HG02884 (cell line): ENCODE results near the gene GPR108.
A peak's percentile ranks its signal among the peaks of the same experiment; 100 is the strongest.
"Not testable (repeated sequence)": the region's sequence is repeated elsewhere in the genome, so short reads cannot be mapped to it uniquely, and the experiment has no call there.

ENCODE experiments used
- ATAC-seq: cut with Tn5 transposase; IDR thresholded peaks from one replicate; pipeline ENCODE4 v1.9.1; 2021; ENCODE audit warnings: mild to moderate bottlenecking, moderate library complexity; ENCODE audit not compliant: unreplicated experiment

GPR108 gene

DNA sequence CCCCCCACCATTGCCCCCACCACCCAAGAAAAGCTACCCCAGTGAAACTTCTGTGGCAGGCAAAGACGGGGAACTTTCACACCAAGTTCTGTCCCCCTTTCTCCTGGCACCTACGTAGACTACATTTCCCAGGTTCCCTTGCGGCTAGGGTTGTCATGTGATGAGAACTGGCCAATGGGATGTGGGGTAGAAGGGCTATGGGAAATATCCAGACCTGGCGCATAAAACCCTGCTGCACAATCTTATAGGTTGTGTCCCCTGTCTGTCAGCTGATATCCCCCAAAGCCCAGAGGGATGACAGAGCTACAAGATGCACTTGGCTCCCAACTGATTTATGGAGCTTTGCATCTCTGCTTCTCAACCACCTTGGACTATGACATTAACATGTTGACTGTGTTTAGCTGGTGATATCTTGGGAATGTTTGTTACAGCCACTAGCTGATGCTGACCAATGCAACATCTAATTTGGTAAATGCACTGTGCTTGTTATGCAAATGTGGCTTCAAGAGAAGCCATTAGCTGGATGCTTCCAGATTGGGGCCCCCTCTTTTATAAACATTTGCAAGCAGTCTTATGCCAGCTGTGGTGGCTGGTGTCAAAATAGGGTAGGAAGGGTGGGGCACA is 23.8 kb upstream of the GPR108 start:
- no peak for ATAC-seq

DNA sequence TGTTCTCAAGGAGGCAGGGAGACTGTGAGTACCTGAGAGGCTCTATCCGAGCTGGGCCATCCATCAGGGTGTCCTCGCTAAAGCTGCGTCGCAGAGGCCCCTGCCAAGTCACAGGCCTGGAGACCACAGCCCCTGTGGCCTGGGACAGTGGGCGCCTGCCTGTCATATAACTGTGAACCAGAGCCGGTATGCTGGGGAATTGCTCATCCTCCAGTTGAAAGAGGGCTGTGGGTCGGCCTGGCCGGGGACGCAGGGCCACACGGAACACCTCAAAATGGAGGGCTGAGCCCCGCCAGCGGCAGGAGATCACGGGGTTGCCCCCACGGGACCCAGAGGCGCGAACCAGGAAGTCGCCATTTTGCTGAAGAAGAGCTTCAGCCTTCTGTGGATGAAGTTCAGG is 23.2 kb upstream of the GPR108 start:
- ATAC-seq: no peak

DNA sequence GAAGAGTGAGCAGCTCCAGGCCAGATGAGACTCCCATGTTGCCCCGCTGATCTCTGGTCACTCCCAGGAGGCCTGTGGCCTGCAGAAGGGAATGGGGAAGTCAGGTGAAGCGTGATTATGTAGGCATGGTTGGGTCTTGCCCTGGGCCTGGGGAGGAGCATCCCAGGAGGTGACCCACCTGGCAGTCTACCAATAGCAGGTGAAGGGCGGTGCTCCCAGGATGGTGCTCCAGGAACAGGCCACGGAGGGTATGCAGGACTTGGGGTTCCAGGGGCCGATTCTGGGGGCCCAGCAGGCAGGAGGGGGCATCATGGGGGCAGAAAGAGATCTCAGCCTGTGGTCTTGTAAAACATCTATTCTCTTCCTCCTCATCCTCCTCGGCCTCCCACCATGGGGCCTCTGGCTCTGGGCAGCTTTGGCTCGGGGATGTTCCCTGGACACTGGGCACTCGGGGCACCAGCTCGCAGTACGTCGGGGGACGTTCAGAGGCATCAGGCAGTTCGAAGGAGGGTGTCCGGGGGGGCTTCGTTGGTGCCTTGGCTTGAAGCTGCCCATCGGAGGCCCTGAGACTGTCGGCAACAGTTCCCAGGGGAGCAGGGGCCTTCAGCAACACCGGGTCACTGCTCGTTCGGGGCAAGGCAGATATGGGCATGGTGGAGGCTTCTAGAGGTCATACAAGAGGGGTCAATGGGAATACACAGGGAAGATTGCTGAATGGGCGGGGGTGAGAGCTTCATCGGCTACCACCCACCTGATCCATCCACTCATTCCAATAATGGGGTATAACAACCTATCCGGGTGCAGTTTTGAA is 17.5 kb upstream of the GPR108 start:
- no peak for ATAC-seq

DNA sequence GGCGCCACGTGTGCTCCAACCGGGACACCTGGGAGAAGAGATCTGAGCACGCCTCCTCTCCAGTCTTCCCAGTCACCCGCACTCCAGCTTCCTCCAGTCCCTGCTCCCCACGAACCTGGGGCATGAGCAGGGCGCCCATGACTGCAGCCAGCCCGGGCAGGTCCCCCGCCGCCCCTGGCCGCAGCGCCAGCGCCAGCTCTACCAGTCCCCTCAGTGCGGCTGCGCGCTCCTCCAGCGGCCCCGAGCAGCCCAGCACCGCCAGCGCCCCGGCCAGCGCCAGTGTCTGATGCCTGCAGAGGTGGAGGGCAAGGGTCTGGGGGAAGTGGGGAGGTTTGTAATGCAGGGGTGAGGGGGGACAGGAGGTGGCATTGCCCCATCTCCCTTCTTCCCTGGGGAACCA is 16.8 kb upstream of the GPR108 start:
- no peak for ATAC-seq

DNA sequence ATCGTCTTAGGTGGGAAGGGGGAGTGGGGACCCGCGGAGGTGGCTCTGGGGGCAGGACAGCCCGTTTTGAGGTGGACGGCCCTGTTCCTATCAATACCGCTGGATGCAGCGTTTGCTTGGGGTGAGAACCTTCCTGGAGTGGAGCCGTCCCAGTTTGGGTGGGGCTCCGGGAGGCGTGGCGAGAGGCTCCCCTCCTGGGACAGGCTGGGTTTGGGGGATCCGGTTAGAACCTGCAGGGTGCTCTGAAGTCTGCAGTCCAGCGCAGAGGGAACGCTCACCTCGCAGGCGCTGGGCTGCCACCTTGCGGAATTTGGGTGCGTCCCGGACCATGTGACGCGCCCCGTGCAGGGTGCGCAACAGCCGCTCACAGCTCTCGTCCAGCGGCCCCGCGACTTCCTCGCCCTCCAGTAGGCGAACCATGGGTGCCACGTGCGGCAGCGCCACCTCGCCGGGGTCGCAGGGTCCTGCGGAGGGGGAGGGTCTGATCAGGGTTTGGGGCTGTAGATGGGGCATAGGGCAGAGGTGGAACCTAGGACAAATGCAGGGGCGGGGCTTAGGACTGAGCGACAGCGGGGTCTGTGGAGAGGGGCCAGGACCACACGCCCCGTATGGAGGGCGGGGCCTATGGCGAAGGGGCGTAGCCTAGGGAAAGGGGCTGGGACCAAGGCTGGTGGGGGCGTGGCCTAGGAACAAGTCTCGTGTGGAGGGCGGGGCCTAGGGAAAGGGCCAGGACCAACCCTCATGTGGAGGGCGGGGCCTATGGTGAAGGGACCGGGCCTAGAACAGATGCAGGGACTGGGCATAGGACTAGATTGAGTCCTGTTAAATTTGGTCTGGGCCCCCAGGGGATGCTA is 16.0 kb upstream of the GPR108 start:
- ATAC-seq: peak; percentile 65

DNA sequence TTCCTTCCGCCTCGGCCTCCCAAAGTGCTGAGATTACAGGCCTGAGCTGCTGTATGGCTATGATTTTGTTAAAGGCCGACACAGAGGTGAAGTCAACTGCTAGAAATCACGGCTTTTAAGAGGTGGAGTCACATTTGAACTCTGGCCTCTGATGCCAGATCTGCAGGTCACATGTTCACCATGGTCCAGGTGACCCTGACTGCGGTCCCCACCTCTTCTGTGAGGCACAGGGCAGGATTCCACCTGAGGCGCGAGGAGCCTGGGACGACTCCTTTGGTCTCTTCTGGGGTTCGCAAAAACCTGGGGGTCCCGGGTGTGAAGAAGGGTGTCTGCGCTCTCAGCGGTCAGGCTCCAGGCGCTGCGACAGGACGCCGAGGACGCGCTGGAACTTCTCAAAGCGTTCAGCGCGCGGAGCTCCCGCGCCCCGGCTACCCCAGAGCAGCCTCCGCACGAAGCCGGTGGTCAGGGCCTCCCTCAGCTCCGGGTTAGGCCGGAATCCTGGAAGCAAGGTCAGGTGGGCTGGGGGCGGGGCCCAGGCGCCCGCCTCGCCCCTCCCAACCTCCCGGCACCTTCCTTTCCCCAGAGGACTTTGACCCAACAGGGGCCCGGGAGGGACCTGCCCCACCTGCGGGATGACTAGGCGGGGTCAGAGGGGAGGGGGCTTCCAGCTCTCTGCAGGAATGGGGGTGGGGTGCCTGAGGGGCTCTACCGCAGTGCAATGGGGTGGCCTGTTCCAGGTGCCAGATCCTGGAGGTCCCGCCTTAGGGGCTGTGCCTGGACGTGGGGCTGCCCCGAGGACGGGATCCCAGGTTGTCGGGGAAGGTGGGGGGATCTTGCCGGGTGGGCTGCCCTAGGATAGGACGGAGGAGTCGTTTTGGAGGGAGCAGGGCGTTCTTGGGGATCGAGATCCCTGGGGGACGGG is 15.1 kb upstream of the GPR108 start:
- ATAC-seq: no peak

DNA sequence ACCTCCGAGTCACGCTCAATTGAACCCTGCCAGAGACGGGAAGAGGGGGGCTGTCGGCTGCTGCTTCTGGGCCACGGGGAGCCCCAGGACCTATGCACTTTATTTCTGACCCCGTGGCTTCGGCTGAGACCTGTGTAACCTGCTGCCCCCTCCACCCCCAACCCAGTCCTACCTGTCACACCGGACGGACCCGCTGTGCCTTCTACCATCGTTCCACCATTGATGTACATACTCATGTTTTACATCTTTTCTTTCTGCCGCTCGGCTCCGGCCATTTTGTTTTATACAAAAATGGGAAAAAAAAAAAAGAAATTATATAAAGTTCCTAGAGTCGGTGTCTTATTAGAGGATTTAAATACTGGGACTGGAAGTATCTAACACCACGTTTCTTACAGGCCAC is 13.8 kb upstream of the GPR108 start:
- ATAC-seq: no peak

DNA sequence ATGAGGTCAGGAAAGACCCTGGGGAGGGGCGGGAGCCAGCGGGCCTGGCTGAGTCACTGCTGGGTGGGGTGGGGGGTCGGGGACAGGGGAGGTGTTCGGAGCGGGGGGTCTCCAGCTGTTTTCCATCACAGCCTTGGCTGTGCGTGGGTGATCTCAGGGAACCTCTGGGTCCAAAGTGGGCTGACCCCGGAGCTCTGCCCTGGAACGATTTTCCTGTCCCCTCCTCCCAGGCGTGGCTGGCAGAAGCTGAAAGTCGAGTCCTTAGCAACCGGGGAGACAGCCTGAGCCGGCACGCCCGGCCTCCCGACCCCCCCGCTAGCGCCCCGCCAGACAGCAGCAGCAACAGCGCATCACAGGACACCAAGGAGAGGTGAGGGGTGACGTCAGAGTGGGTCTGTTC is 12.7 kb upstream of the GPR108 start:
- no peak for ATAC-seq

DNA sequence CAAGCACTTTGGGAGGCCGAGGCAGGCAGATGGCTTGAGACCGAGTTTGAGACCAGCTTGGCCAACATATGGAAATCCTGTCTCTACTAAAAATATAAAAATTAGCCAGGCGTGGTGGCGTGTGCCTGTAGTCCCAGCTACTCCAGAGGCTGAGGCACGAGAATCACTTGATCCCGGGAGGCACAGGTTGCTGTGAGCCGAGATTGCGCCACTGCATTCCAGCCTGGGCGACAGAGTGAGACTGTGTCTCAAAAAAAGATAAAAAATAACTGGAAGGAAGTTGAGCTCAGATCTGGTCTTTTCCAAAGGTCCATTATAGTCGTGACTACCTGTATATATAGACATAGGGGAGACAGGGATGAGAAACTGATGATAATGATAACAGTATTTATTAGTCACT is 11.2 kb upstream of the GPR108 start:
- not testable (repeated sequence) for ATAC-seq

DNA sequence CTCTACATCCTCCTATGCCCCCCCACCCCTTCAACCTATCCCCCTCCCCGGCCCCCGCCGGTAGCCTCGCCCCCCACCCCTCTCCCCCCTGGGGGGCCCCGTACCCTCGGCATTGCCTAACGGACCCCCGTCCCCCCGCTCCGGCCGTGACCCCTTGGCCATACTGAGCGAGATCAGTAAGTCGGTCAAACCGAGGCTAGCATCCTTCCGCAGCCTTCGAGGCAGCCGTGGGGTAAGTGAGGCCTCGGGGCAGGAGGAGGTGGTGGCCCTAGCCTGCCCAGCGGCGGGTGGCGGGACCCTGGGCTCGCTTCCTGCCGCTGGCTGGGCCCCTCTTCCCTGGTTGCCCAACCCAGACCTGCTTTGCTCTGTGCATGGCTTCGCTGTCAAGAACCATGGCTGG is 8.6 kb upstream of the GPR108 start:
- ATAC-seq: no peak

DNA sequence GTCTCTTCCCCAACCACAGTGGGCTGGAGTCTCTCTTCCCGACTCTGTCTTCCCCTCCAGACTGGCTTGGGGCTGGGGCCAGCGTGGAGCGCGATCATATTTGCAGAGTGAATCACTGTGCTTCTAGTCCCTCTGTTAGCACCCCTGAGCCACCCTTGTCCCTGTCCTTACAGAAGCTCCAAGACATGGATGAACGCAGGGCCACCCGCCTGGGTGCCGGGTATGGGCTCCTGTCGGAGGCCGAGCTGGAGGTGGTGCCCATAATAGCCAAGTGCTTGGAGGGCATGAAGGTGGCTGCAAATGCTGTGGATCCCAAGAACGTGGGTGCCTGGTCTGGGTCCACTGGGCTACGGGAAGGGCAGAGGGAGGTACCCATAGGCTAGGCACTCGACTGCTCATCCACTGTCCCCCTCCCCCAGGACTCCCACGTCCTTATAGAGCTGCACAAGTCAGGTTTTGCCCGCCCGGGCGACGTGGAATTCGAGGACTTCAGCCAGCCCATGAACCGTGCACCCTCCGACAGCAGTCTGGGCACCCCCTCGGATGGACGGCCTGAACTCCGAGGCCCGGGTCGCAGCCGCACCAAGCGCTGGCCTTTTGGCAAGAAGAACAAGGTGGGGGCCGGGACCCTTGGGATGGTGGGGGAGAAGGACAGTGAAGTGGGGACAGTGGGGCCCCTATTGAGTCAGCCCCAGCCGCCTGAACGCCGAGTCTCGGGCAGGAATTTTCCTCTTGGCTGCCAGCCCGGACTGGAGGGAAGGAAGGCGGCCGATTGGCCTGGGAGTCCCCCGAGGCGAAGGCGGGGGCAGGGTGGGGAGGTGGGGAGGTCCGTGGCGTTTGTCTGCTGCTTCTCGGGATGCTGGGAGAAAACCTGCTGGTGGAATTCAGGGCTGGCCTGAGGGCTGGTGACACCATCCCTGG is 7.3 kb upstream of the GPR108 start:
- no peak for ATAC-seq

DNA sequence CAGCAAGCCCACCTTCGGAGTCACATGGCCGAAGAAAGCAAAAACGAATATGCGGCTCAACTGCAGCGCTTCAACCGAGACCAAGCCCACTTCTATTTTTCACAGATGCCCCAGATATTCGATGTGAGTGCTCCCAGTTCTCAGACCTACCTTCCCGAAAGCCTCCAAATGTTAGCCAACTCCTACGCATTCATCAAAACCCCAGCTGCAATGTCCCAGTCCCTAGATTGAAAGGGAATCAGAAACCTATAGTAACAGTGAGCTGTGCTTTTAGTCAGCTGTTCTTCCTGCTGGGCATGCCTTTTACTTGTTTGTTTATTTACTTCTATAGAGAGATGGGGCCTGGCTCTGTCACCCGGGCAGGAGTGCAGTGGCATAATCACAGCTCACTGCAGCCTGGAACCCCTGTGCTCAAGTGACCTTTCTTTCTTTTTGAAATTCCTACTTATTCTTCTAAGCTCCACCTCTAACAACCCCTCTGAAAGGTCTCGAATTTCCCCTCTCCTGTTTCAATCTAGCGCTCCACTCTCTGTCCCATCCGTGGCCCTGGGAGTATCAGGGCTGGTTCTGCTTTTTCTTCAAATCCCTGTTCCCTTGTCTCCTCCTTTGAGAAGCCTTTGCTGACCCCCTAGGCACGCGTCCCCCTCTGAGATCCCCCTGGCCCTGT is 6.5 kb upstream of the GPR108 start:
- no peak for ATAC-seq

DNA sequence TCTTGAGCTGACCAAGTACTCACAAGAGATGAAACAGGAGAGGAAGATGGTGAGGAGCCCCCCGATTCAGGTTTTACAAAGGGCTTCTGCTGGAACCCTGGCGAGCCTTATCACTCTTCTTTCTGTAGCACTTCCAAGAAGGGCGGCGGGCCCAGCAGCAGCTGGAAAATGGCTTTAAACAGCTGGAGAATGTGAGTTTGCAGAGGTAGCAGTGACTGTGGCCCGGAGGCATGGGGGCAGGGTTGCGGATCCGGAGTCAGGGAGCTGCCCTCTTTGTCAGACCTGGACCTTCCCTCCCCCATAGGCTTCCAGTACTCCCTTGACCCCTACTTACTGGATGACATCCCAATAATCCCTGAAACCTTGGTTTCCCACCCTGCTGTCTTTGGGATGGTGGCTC is 5.7 kb upstream of the GPR108 start:
- no peak for ATAC-seq

DNA sequence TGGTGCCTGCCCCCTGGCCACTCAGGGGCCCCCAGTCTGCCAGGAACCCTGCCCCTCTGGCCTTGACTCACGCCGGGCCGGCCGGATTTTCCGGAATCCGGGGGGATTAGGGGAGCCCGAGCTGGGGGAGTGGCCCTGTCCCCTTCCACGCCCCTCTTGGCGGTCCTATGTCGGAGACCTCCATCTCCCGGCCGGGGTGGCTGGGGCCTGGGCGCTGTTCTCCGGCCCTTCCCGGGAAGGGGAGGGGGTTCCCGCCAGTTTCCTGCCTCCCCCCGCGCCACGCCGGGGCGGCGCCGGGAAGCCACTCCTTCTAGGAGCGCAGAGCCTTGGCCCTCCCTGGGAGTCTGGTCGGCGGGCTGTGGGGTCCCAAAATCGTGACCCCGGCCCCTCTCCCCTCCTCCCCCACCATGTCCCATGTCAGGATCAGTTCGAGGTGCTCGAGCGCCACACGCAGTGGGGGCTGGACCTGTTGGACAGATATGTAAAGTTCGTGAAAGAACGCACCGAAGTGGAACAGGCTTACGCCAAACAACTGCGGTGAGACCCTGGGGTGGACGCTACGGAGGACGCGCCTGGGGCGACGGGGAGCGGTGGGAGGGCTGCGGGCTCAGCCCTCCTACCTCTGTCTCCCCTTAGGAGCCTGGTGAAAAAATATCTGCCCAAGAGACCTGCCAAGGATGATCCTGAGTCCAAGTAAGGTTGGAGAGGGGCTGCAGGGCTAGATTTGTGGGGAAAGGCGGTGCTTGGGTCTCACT is 3.4 kb upstream of the GPR108 start:
- ATAC-seq: no peak

DNA sequence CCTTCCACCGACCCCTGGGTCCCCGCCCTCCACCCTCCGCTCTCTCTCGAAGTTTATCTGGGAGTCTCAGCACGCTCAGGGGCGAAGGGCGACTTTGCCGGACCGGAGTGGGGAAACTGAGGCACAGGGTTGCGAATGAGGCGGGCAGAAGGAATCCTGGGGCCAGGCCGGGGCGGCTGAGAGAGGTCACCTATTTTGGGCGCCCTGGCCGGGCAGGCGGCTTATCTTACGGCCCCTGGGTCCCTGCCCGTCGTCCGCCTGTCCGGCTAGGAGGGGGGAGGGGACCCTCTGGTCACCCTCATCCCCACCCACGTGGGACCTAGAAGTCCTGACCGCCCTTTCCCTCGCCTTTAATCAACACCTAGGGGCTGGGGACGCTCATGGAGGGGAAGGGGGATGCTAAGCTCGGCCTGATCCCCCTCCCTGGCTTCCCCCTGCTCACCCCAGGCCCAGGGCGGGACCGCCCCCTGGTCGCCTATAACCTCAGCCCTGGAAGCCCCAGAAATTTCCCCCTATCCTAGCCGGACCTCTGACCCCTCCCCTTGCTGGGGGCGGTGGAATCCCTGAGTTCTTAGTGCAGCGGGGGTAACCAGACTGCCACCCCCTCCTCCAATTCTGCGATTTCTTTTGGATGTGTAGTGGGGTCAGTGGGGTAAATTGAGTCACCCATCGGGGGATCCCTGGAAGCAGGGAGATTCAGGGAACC is 2.7 kb upstream of the GPR108 start:
- no peak for ATAC-seq

DNA sequence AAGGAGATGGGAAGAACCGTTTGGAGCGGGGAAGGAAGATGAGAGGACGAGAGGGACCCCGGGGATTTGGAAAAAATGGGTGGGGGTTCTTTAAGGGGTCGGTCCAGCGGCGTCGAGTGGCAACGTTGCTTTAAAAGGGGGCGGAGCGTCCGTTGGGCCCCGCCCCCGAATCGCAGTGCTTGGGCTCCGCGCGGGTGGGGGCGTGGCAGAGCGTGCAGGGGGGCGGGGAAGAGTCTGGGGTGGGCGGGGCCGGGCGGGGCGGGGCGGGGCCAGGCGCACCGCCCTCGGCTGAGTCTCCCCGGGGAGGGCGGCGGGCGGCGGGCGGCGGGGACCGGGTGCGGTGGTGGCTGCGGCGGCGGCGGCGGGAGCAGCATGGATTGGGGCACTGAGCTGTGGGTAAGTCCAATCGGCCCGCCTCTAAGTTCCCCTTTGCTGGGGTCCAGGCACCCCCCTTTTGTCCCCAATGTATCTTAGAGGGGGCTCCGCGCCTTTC is 2.1 kb upstream of the GPR108 start, which contains the start of gene TRIP10:
Gene TRIP10, plus strand, starts transcription at position 291 of the 493 bp plus-strand sequence. Its CDS starts 82 bp downstream, at position 373.
- ATAC-seq: no peak

DNA sequence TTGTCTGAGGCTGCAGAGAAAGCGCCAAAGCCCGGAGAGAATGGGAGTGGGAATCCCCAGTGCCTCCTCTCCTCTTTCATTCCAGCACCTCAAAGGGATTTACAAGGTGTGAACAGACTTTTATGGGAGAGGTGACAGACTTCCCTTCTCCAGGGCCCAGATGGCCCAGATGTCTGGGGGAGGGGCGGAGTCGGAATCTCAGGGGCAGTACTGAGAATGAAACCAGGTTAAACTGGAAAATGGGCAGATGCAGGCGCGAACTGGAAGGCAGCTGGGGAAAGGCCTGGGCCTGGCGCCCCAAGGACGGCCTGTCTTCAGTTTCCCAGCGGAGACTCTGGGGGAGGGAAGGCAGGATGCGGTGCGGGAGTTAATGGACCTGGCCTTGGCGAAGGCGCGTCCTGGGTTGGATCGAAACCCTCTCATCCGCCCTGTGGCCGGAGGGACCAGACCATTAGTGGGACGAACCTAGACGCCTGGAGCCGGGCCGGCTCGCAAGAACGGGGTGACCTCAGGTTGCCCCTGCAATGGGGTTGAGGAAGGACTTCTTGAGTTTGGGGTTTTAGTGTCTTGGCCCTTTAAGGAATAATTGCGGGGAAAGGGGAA is 1.5 kb upstream of the GPR108 start:
- no peak for ATAC-seq
